Measurements from ENCODE around the gene DNM2.

Gene DNM2

GRCh38 chr19:10680545-10681135 is 37.2 kb upstream of the DNM2 start:
- peaks cover 12 to 93% (median 90%) of the 10 kb centered on the region in 5 donors for H3K36me3 ChIP-seq (ENCODE audit: control insufficient read depth in 5 of 5, insufficient read depth in 5 of 5, low read length in 5 of 5)

GRCh38 chr19:10681658-10682057 is 36.2 kb upstream of the DNM2 start:
- no peak overlapping the region for H3K9ac ChIP-seq (ENCODE audit: low read length in 5 of 5)
- H3K4me3 ChIP-seq (ENCODE audit: low read depth in 1 of 5, low read length in 5 of 5): no peak overlapping the region
- H3K36me3 ChIP-seq (ENCODE audit: control insufficient read depth in 5 of 5, insufficient read depth in 5 of 5, low read length in 5 of 5): peaks cover 12 to 98% (median 97%) of the 10 kb centered on the region in 5 donors
- no peaks in the 10 kb centered on the region for H3K27me3 ChIP-seq (ENCODE audit: control insufficient read depth in 5 of 5, insufficient read depth in 4 of 5, low read length in 5 of 5)
- no peak overlapping the region for H3K27ac ChIP-seq (ENCODE audit: low read depth, low read length)
- H3K4me1 ChIP-seq (ENCODE audit: control insufficient read depth in 5 of 5, insufficient read depth in 5 of 5, low read length in 5 of 5): no peaks in the 10 kb centered on the region
- H3K9me3 ChIP-seq (ENCODE audit: control insufficient read depth in 5 of 5, low read length in 5 of 5): no peaks in the 10 kb centered on the region

More at GRCh38 chr19:10680545-10681135, 37.2 kb upstream of the DNM2 start:
- H3K4me3 ChIP-seq (ENCODE audit: low read depth in 1 of 5, low read length in 5 of 5): no peak overlapping the region
- no peaks in the 10 kb centered on the region for H3K9me3 ChIP-seq (ENCODE audit: control insufficient read depth in 5 of 5, low read length in 5 of 5)
- no peaks in the 10 kb centered on the region for H3K4me1 ChIP-seq (ENCODE audit: control insufficient read depth in 5 of 5, insufficient read depth in 5 of 5, low read length in 5 of 5)
- no peak overlapping the region for H3K9ac ChIP-seq (ENCODE audit: low read length in 5 of 5)
- no peaks in the 10 kb centered on the region for H3K27me3 ChIP-seq (ENCODE audit: control insufficient read depth in 5 of 5, insufficient read depth in 4 of 5, low read length in 5 of 5)
- H3K27ac ChIP-seq (ENCODE audit: low read depth, low read length): no peak overlapping the region

- Histone ChIP-seq H3K4me3 (ENCODE audit: low read depth in 1 of 5, low read length in 5 of 5) (no peak overlapping the region), H3K9me3 (ENCODE audit: control insufficient read depth in 5 of 5, low read length in 5 of 5) (no peaks in the 10 kb centered on the region), H3K4me1 (ENCODE audit: control insufficient read depth in 5 of 5, insufficient read depth in 5 of 5, low read length in 5 of 5) (no peaks in the 10 kb centered on the region), H3K27ac (ENCODE audit: low read depth, low read length) (no peak overlapping the region), H3K27me3 (ENCODE audit: control insufficient read depth in 5 of 5, insufficient read depth in 4 of 5, low read length in 5 of 5) (no peaks in the 10 kb centered on the region), H3K36me3 (ENCODE audit: control insufficient read depth in 5 of 5, insufficient read depth in 5 of 5, low read length in 5 of 5) (peaks cover 9 to 97% (median 96%) of the 10 kb centered on the region in 5 donors), H3K9ac (ENCODE audit: low read length in 5 of 5) (no peak overlapping the region)
These were observed 35.3 kb upstream of the DNM2 start for GRCh38 chr19:10682397-10683063.

- Histone ChIP-seq H3K36me3 (ENCODE audit: control insufficient read depth in 5 of 5, insufficient read depth in 5 of 5, low read length in 5 of 5) (peaks cover 9 to 97% (median 96%) of the 10 kb centered on the region in 5 donors), H3K27me3 (ENCODE audit: control insufficient read depth in 5 of 5, insufficient read depth in 4 of 5, low read length in 5 of 5) (no peaks in the 10 kb centered on the region), H3K9ac (ENCODE audit: low read length in 5 of 5) (no peak overlapping the region)
These were observed 34.8 kb upstream of the DNM2 start for GRCh38 chr19:10683064-10683426.

GRCh38 chr19:10683582-10683981 is 34.3 kb upstream of the DNM2 start:
- H3K4me3 ChIP-seq (ENCODE audit: low read depth in 1 of 5, low read length in 5 of 5): no peak overlapping the region
- H3K36me3 ChIP-seq (ENCODE audit: control insufficient read depth in 5 of 5, insufficient read depth in 5 of 5, low read length in 5 of 5): peaks cover 9 to 97% (median 96%) of the 10 kb centered on the region in 5 donors
- no peak overlapping the region for H3K9ac ChIP-seq (ENCODE audit: low read length in 5 of 5)
- H3K9me3 ChIP-seq (ENCODE audit: control insufficient read depth in 5 of 5, low read length in 5 of 5): no peaks in the 10 kb centered on the region
- no peak overlapping the region for H3K27ac ChIP-seq (ENCODE audit: low read depth, low read length)
- no peaks in the 10 kb centered on the region for H3K27me3 ChIP-seq (ENCODE audit: control insufficient read depth in 5 of 5, insufficient read depth in 4 of 5, low read length in 5 of 5)
- no peaks in the 10 kb centered on the region for H3K4me1 ChIP-seq (ENCODE audit: control insufficient read depth in 5 of 5, insufficient read depth in 5 of 5, low read length in 5 of 5)

More at GRCh38 chr19:10683064-10683426, 34.8 kb upstream of the DNM2 start:
- Histone ChIP-seq H3K4me1 (ENCODE audit: control insufficient read depth in 5 of 5, insufficient read depth in 5 of 5, low read length in 5 of 5) (no peaks in the 10 kb centered on the region), H3K4me3 (ENCODE audit: low read depth in 1 of 5, low read length in 5 of 5) (no peak overlapping the region), H3K27ac (ENCODE audit: low read depth, low read length) (no peak overlapping the region), H3K9me3 (ENCODE audit: control insufficient read depth in 5 of 5, low read length in 5 of 5) (no peaks in the 10 kb centered on the region)

- Histone ChIP-seq H3K27me3 (ENCODE audit: control insufficient read depth in 5 of 5, insufficient read depth in 4 of 5, low read length in 5 of 5) (no peaks in the 10 kb centered on the region), H3K4me1 (ENCODE audit: control insufficient read depth in 5 of 5, insufficient read depth in 5 of 5, low read length in 5 of 5) (peaks cover 0 to 6% (median 4%) of the 10 kb centered on the region in 5 donors), H3K9me3 (ENCODE audit: control insufficient read depth in 5 of 5, low read length in 5 of 5) (no peaks in the 10 kb centered on the region), H3K27ac (ENCODE audit: low read depth, low read length) (no peak overlapping the region), H3K4me3 (ENCODE audit: low read depth in 1 of 5, low read length in 5 of 5) (no peak overlapping the region), H3K9ac (ENCODE audit: low read length in 5 of 5) (no peak overlapping the region), H3K36me3 (ENCODE audit: control insufficient read depth in 5 of 5, insufficient read depth in 5 of 5, low read length in 5 of 5) (peaks cover 9 to 97% (median 95%) of the 10 kb centered on the region in 5 donors)
These were observed 32.7 kb upstream of the DNM2 start for GRCh38 chr19:10685210-10685609.

GRCh38 chr19:10686193-10686592 is 31.7 kb upstream of the DNM2 start:
- Histone ChIP-seq H3K9me3 (ENCODE audit: control insufficient read depth in 5 of 5, low read length in 5 of 5) (no peaks in the 10 kb centered on the region), H3K9ac (ENCODE audit: low read length in 5 of 5) (no peak overlapping the region), H3K36me3 (ENCODE audit: control insufficient read depth in 5 of 5, insufficient read depth in 5 of 5, low read length in 5 of 5) (peaks cover 9 to 97% (median 94%) of the 10 kb centered on the region in 5 donors), H3K4me3 (ENCODE audit: low read depth in 1 of 5, low read length in 5 of 5) (no peak overlapping the region), H3K4me1 (ENCODE audit: control insufficient read depth in 5 of 5, insufficient read depth in 5 of 5, low read length in 5 of 5) (peaks cover 0 to 9% (median 7%) of the 10 kb centered on the region in 5 donors), H3K27me3 (ENCODE audit: control insufficient read depth in 5 of 5, insufficient read depth in 4 of 5, low read length in 5 of 5) (no peaks in the 10 kb centered on the region), H3K27ac (ENCODE audit: low read depth, low read length) (no peak overlapping the region)

- no peak overlapping the region for H3K4me3 ChIP-seq (ENCODE audit: low read depth in 1 of 5, low read length in 5 of 5)
- peaks cover 0 to 9% (median 7%) of the 10 kb centered on the region in 5 donors for H3K4me1 ChIP-seq (ENCODE audit: control insufficient read depth in 5 of 5, insufficient read depth in 5 of 5, low read length in 5 of 5)
- peaks cover 9 to 97% (median 94%) of the 10 kb centered on the region in 5 donors for H3K36me3 ChIP-seq (ENCODE audit: control insufficient read depth in 5 of 5, insufficient read depth in 5 of 5, low read length in 5 of 5)
- H3K9me3 ChIP-seq (ENCODE audit: control insufficient read depth in 5 of 5, low read length in 5 of 5): no peaks in the 10 kb centered on the region
- H3K27ac ChIP-seq (ENCODE audit: low read depth, low read length): no peak overlapping the region
- no peak overlapping the region for H3K9ac ChIP-seq (ENCODE audit: low read length in 5 of 5)
- H3K27me3 ChIP-seq (ENCODE audit: control insufficient read depth in 5 of 5, insufficient read depth in 4 of 5, low read length in 5 of 5): no peaks in the 10 kb centered on the region
These were observed 31.0 kb upstream of the DNM2 start for GRCh38 chr19:10686661-10687517.

GRCh38 chr19:10687518-10688288 is 30.2 kb upstream of the DNM2 start:
- Histone ChIP-seq H3K27me3 (ENCODE audit: control insufficient read depth in 5 of 5, insufficient read depth in 4 of 5, low read length in 5 of 5) (no peaks in the 10 kb centered on the region), H3K27ac (ENCODE audit: low read depth, low read length) (no peak overlapping the region), H3K4me3 (ENCODE audit: low read depth in 1 of 5, low read length in 5 of 5) (no peak overlapping the region), H3K9ac (ENCODE audit: low read length in 5 of 5) (no peak overlapping the region), H3K9me3 (ENCODE audit: control insufficient read depth in 5 of 5, low read length in 5 of 5) (no peaks in the 10 kb centered on the region), H3K36me3 (ENCODE audit: control insufficient read depth in 5 of 5, insufficient read depth in 5 of 5, low read length in 5 of 5) (peaks cover 9 to 97% (median 93%) of the 10 kb centered on the region in 5 donors), H3K4me1 (ENCODE audit: control insufficient read depth in 5 of 5, insufficient read depth in 5 of 5, low read length in 5 of 5) (peaks cover 0 to 9% (median 7%) of the 10 kb centered on the region in 5 donors)
